ENCODE results near the gene BRD3OS. TPM values are rescaled to one million over a fixed set of nuclear protein-coding genes. Genes with fewer than 3 reads are reported as not detected.

BRD3OS gene
- total and polyA plus RNA-seq, 9 donors = 14.5 to 28.1 (median 21.1) TPM

- H3K27me3 ChIP-seq = no peaks in the 10 kb centered on the region
- no peaks in the 10 kb centered on the region for H3K9me3 ChIP-seq
- WGBS, 3 donors = 18 to 35% (median 24%) methylated on average over 6 of the region's 6 CpGs
- H3K4me1 ChIP-seq (ENCODE audit: insufficient read depth) = no peaks in the 10 kb centered on the region
- H3K27ac ChIP-seq = no peak overlapping the region
- no peak overlapping the region for H3K4me3 ChIP-seq
- TF ChIP-seq EP300 (IDR thresholded peaks at IDR 0.05) (no peak), POLR2A (IDR thresholded peaks at IDR 0.05) (no peak), CTCF (IDR thresholded peaks at IDR 0.05) (no peak)
- intact Hi-C loops (cut with DNase I) = no loop called here
- no peak for DNase-seq
- no peaks in the 10 kb centered on the region for H3K36me3 ChIP-seq
Measured at GRCh38 chr9:134007150-134007549, 18.1 kb upstream of the BRD3OS start.

- Histone ChIP-seq H3K4me3 (no peak overlapping the region), H3K9me3 (no peaks in the 10 kb centered on the region), H3K27me3 (no peaks in the 10 kb centered on the region), H3K36me3 (no peaks in the 10 kb centered on the region), H3K4me1 (ENCODE audit: insufficient read depth) (no peaks in the 10 kb centered on the region), H3K27ac (no peak overlapping the region)
- 39 to 55% (median 43%) methylated on average over 9 of the region's 9 CpGs for WGBS, 3 donors
- DNase-seq = no peak
- intact Hi-C loops (cut with DNase I) = no loop called here
- no peak for TF ChIP-seq POLR2A (IDR thresholded peaks at IDR 0.05)
- no peak for TF ChIP-seq EP300 (IDR thresholded peaks at IDR 0.05)
- no peak for TF ChIP-seq CTCF (IDR thresholded peaks at IDR 0.05)
Measured at GRCh38 chr9:134007571-134007970, 17.7 kb upstream of the BRD3OS start.

- H3K27me3 ChIP-seq = no peaks in the 10 kb centered on the region
- no peak for TF ChIP-seq POLR2A (IDR thresholded peaks at IDR 0.05)
- no peak for TF ChIP-seq EP300 (IDR thresholded peaks at IDR 0.05)
- TF ChIP-seq CTCF (IDR thresholded peaks at IDR 0.05) = no peak
- no peaks in the 10 kb centered on the region for H3K36me3 ChIP-seq
- H3K9me3 ChIP-seq = no peaks in the 10 kb centered on the region
- no peaks in the 10 kb centered on the region for H3K4me1 ChIP-seq (ENCODE audit: insufficient read depth)
- no peak overlapping the region for H3K27ac ChIP-seq
- 75 to 85% (median 81%) methylated on average over 20 of the region's 20 CpGs for WGBS, 3 donors
- H3K4me3 ChIP-seq = no peak overlapping the region
- intact Hi-C loops (cut with DNase I) = no loop called here
- no peak for DNase-seq
Measured at GRCh38 chr9:134010310-134011173, 14.7 kb upstream of the BRD3OS start.

GRCh38 chr9:134011401-134011800 is 13.9 kb upstream of the BRD3OS start:
- Histone ChIP-seq H3K9me3 (no peaks in the 10 kb centered on the region), H3K36me3 (no peaks in the 10 kb centered on the region), H3K27ac (no peak overlapping the region), H3K27me3 (no peaks in the 10 kb centered on the region), H3K4me3 (no peak overlapping the region), H3K4me1 (ENCODE audit: insufficient read depth) (no peaks in the 10 kb centered on the region)
- no peak for TF ChIP-seq EP300 (IDR thresholded peaks at IDR 0.05)
- no peak for TF ChIP-seq POLR2A (IDR thresholded peaks at IDR 0.05)
- no peak for TF ChIP-seq CTCF (IDR thresholded peaks at IDR 0.05)
- 83 to 92% (median 90%) methylated on average over 6 of the region's 6 CpGs for WGBS, 3 donors
- no peak for DNase-seq
- intact Hi-C loops (cut with DNase I) = no loop called here

Data from ovary (tissue), 9 donors.